Ascending aorta (tissue), 2 donors: ENCODE data around the gene CYP4F22. TPM values are rescaled to one million over a fixed set of nuclear protein-coding genes. Genes with fewer than 3 reads are reported as not detected.

Source experiments
- DNase-seq, 2 donors: peaks; one replicate each; pipeline ENCODE4 v3.0.0-alpha.2; 2019; ENCODE audit warnings: low spot score in 2 of 2
- H3K27ac ChIP-seq, 2 donors: fragments of 200-600 bp; sonication (generic); one replicate each; pipeline ENCODE4 v1.5.1; 2016 to 2017; ENCODE audit warnings: mild to moderate bottlenecking in 1 of 2
- H3K27me3 ChIP-seq: fragments of 200-600 bp; sonication (generic); one replicate; pipeline ENCODE4 v1.5.1; 2017
- H3K36me3 ChIP-seq, 2 donors: fragments of 200-600 bp; sonication (generic); one replicate each; pipeline ENCODE4 v1.5.1; 2016
- H3K4me1 ChIP-seq, 2 donors: fragments of 200-600 bp; sonication (generic); one replicate each; pipeline ENCODE4 v1.5.1; 2016 to 2017; ENCODE audit warnings: mild to moderate bottlenecking in 1 of 2
- H3K4me3 ChIP-seq, 2 donors: fragments of 200-600 bp; sonication (generic); one replicate each; pipeline ENCODE4 v1.5.1; 2016 to 2017; ENCODE audit warnings: mild to moderate bottlenecking in 1 of 2
- H3K9me3 ChIP-seq, 2 donors: fragments of 200-600 bp; sonication (generic); one replicate each; pipeline ENCODE4 v1.5.1; 2016
- CTCF ChIP-seq, 3 experiments: fragments of 200-600 bp in 2 of 3; fragments of 450-650 bp in 1 of 3; sonication (generic) in 2 of 3; IDR thresholded peaks; one replicate each; pipeline ENCODE4 v1.5.1; 2016 to 2019; ENCODE audit warnings: antibody characterized with exemption in 3 of 3, mild to moderate bottlenecking in 1 of 3, moderate library complexity in 1 of 3
- intact Hi-C: fragments of 100-400 bp; cut with DNase I; formaldehyde crosslinking; loops from one replicate; pipeline ENCODE4 v1.15.1; 2023
- total RNA-seq: library from RNA; depleted of rRNA; stranded (reverse); fragments of >200 nt; gene quantifications from one replicate; pipeline ENCODE4 v1.1.0, GENCODE V29; 2016

The CYP4F22 gene
- total RNA-seq, 1 donor from 2014 or later: not detected

GRCh38 chr19:15563325-15563794 lies 55.0 kb downstream of the CYP4F22 start:
- intact Hi-C loops: no loop called here
- DNase-seq: no peak
- no peaks in the 10 kb centered on the region for H3K27me3 ChIP-seq
- no peaks in the 10 kb centered on the region for H3K9me3 ChIP-seq
- TF ChIP-seq CTCF (IDR thresholded peaks at IDR 0.05): no peak
- H3K4me1 ChIP-seq: no peaks in the 10 kb centered on the region
- H3K36me3 ChIP-seq: no peaks in the 10 kb centered on the region
- no peak overlapping the region for H3K4me3 ChIP-seq
- no peak overlapping the region for H3K27ac ChIP-seq

GRCh38 chr19:15563931-15564330 lies 55.6 kb downstream of the CYP4F22 start:
- Histone ChIP-seq H3K9me3 (no peaks in the 10 kb centered on the region), H3K36me3 (no peaks in the 10 kb centered on the region), H3K27ac (no peak overlapping the region), H3K4me1 (no peaks in the 10 kb centered on the region), H3K27me3 (no peaks in the 10 kb centered on the region), H3K4me3 (no peak overlapping the region)
- intact Hi-C loops: no loop called here
- TF ChIP-seq CTCF (IDR thresholded peaks at IDR 0.05): no peak
- no peak for DNase-seq

GRCh38 chr19:15564534-15565168 lies 56.3 kb downstream of the CYP4F22 start:
- H3K27me3 ChIP-seq: no peaks in the 10 kb centered on the region
- H3K4me1 ChIP-seq: no peaks in the 10 kb centered on the region
- no peak for TF ChIP-seq CTCF (IDR thresholded peaks at IDR 0.05)
- DNase-seq: no peak
- H3K36me3 ChIP-seq: no peaks in the 10 kb centered on the region
- no peak overlapping the region for H3K4me3 ChIP-seq
- no peak overlapping the region for H3K27ac ChIP-seq
- intact Hi-C loops: no loop called here
- no peaks in the 10 kb centered on the region for H3K9me3 ChIP-seq

GRCh38 chr19:15570420-15570819 lies 62.1 kb downstream of the CYP4F22 start:
- no peak for TF ChIP-seq CTCF (IDR thresholded peaks at IDR 0.05)

GRCh38 chr19:15575406-15575805 lies 67.1 kb downstream of the CYP4F22 start:
- intact Hi-C loops: no loop called here
- no peaks in the 10 kb centered on the region for H3K4me1 ChIP-seq
- H3K9me3 ChIP-seq: no peaks in the 10 kb centered on the region
- no peak overlapping the region for H3K4me3 ChIP-seq
- TF ChIP-seq CTCF (IDR thresholded peaks at IDR 0.05): no peak
- H3K36me3 ChIP-seq: no peaks in the 10 kb centered on the region
- H3K27ac ChIP-seq: no peak overlapping the region
- no peaks in the 10 kb centered on the region for H3K27me3 ChIP-seq
- DNase-seq: no peak

More at GRCh38 chr19:15570420-15570819, 62.1 kb downstream of the CYP4F22 start:
- no peak overlapping the region for H3K27ac ChIP-seq
- intact Hi-C loops: no loop called here
- H3K9me3 ChIP-seq: no peaks in the 10 kb centered on the region
- DNase-seq: no peak
- H3K4me1 ChIP-seq: no peaks in the 10 kb centered on the region
- no peaks in the 10 kb centered on the region for H3K27me3 ChIP-seq
- H3K4me3 ChIP-seq: no peak overlapping the region
- no peaks in the 10 kb centered on the region for H3K36me3 ChIP-seq
